Effector memory CD4-positive, alpha-beta T cell (primary cell): Measurements from ENCODE around the gene SUN2.

Experiments used
- DNase-seq, 3 donors: peaks; one replicate each; pipeline ENCODE4 v3.0.0-alpha.2; 2020
- H3K27ac ChIP-seq: 2 replicates; pipeline ENCODE4 v1.7.0; 2013; ENCODE audit warnings: mild to moderate bottlenecking, low read length, moderate library complexity; ENCODE audit not compliant: insufficient read depth, poor library complexity, severe bottlenecking
- H3K27me3 ChIP-seq: replicated peaks from 2 replicates; pipeline ENCODE4 v1.7.0; 2013; ENCODE audit warnings: mild to moderate bottlenecking, low read length; ENCODE audit not compliant: insufficient read depth, control insufficient read depth, poor library complexity, severe bottlenecking
- H3K36me3 ChIP-seq: 2 replicates; pipeline ENCODE4 v1.7.0; 2013; ENCODE audit warnings: mild to moderate bottlenecking, low read length, moderate library complexity; ENCODE audit not compliant: control insufficient read depth, insufficient read depth
- H3K4me1 ChIP-seq: 2 replicates; pipeline ENCODE4 v1.7.0; 2013; ENCODE audit warnings: low read length, mild to moderate bottlenecking; ENCODE audit not compliant: control insufficient read depth, insufficient read depth, poor library complexity, severe bottlenecking
- H3K4me3 ChIP-seq: 2 replicates; pipeline ENCODE4 v1.7.0; 2013; ENCODE audit warnings: low read length, low read depth, mild to moderate bottlenecking; ENCODE audit not compliant: insufficient read depth, poor library complexity, severe bottlenecking
- H3K9me3 ChIP-seq: 2 replicates; pipeline ENCODE4 v1.7.0; 2013; ENCODE audit warnings: mild to moderate bottlenecking, low read length, moderate library complexity; ENCODE audit not compliant: control insufficient read depth

Gene SUN2

GRCh38 chr22:38766076-38766777 is 10.4 kb upstream of the SUN2 start:
- Histone ChIP-seq H3K4me1 (peaks cover 6% of the 10 kb centered on the region), H3K4me3 (no peak overlapping the region), H3K27me3 (no peaks in the 10 kb centered on the region), H3K36me3 (no peaks in the 10 kb centered on the region), H3K27ac (no peak overlapping the region), H3K9me3 (no peaks in the 10 kb centered on the region)
- DNase-seq = peak in 2 of 3 donors; percentile 10 to 26

DNA sequence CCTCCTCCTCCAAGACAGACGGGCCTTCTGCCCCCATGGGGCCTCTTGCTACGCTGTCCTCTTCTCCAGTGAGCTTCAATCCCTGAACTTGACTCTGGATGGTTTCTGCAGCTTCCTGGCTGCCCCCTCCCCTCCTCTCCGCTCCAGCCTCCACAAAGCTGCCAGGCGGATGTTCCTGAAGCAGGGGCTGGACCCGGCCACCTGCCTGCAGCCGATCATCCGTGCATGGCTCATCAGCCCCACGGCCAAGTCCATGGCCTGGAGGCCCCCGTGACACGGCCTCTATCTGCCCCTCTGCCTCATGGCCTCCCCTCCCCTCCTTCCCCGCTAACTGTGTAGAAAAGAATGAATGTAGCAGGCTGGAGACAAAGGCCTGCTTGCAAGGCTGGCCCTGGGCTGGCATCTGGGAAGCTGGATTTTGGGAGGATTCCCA is 6.8 kb upstream of the SUN2 start:
- H3K9me3 ChIP-seq = no peaks in the 10 kb centered on the region
- H3K4me3 ChIP-seq = no peak overlapping the region
- peaks cover 15% of the 10 kb centered on the region for H3K4me1 ChIP-seq
- H3K27me3 ChIP-seq = no peaks in the 10 kb centered on the region
- DNase-seq = no peak
- no peak overlapping the region for H3K27ac ChIP-seq
- no peaks in the 10 kb centered on the region for H3K36me3 ChIP-seq

DNA sequence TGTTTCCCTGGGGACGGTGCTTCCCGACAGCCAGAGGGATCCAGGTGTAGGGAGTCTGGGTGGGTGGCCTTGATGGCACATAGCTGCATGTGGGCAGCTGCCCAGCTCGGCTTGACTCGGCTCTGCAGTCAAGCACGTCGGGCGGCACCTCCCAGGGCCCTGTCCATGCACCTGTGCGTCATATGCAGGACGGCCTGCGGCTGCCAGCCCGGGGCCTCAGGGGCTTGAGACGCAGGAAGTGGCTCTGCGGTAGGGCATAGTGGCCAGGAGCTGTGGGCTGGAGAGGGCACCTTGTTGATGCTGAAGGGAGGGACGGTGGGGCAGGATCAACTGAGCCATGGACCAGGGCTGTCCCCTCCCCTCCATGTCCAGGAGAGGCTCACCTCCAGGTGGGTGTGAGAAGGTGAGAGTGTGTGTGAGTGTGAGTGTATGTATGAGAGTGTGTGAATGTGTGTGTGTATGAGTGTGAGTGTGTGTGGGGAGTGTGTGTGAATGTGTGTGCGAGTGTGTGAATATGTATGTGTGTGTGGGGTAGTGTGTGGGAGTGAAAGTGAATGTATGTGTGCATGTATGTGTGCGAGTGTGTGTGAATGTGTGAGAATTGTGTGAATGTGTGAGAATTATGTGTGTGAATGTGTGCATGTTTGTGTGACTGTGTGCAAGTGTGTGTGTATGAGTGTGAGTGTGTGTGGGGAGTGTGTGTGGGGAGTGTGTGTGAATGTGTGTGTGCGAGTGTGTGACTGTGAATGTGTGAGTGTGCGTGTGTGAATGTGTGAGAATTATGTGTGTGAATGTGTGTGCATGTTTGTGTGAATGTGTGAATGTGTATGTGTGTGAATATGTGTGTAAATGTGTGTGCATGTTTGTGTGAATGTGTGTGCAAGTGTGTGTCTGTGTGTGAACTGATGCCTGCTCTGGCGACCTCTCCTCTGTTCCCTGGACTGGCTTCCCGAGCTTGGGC is 5.7 kb upstream of the SUN2 start:
- DNase-seq = no peak
- H3K4me3 ChIP-seq = no peak overlapping the region
- no peaks in the 10 kb centered on the region for H3K36me3 ChIP-seq
- H3K4me1 ChIP-seq = peaks cover 25% of the 10 kb centered on the region
- no peaks in the 10 kb centered on the region for H3K27me3 ChIP-seq
- H3K9me3 ChIP-seq = no peaks in the 10 kb centered on the region
- H3K27ac ChIP-seq = no peak overlapping the region

DNA sequence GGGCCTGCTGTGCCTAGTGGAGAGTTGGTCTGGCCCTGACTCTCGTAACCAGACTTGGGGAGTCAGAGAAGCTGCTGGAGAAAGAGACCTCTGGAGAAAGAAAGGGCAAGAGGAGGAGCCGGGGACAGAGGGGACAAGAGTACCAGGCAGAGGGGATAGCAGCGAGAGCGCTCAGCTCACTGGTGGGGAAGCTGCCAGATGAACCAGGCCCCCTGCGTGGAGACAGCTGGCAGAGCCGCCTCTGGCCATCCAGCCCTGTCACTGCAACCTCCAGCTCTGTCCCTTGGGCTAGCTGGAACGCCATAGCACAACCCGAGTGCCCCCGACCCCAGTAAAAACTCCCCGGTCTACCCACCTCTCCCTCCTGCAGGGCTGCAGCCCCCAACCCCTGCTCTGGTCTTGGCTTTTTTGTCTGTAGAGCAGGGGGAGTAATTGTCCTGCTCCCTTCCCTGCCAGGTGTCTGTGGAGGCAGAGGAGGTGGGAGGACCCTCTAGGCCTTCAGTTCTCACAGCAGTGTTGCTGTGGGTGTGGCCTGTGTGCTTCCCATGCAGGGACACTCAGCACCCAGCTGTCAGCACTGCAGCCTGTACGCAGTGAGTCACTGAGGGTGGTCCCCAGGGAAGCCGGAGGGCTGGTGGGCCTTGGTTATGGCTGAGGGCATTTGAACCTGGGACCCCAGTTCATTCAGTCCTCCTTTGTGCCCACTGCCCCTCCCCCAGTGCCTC is 4.8 kb upstream of the SUN2 start:
- Histone ChIP-seq H3K27me3 (no peaks in the 10 kb centered on the region), H3K4me1 (peaks cover 23% of the 10 kb centered on the region), H3K9me3 (no peaks in the 10 kb centered on the region), H3K4me3 (no peak overlapping the region), H3K36me3 (no peaks in the 10 kb centered on the region), H3K27ac (no peak overlapping the region)
- DNase-seq = no peak

GRCh38 chr22:38759005-38759404 is 3.2 kb upstream of the SUN2 start:
- no peak for DNase-seq
- Histone ChIP-seq H3K9me3 (no peaks in the 10 kb centered on the region), H3K27me3 (no peaks in the 10 kb centered on the region), H3K27ac (peak overlapping the region; percentile 67), H3K4me1 (peaks cover 23% of the 10 kb centered on the region), H3K4me3 (no peak overlapping the region), H3K36me3 (no peaks in the 10 kb centered on the region)

DNA sequence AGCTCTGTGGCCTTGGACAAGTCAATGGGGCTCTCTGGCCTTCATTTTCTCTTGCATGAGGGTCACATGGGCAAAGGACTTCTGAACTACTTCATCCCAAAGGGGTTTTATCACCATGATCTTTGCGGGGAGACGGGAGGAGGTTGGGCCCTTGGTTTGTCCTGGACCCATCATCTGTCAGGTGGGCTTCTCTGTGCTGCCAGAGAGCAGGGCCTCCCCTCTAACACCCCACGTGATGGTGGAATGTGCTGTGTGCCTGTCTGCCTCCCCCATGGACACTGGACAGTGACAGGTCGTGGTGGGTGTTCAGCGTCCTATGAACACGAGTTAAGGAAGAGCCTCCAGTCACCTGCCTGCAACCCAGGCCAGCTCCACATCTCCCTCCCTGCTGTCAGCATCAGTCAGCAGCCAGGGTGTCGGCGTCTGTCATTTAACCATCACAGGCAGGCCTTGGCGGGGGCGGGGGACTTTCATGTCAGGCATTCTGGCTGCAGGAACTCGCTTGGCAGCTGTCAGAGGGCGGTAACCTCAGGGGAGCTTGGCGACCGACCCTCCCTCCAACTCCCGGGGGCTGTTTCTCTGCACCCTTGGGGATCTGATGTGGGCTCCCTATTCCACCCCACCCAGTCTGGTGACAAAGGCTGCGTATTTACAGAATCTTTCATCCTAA is 2.6 kb upstream of the SUN2 start:
- peaks cover 4% of the 10 kb centered on the region for H3K36me3 ChIP-seq
- no peaks in the 10 kb centered on the region for H3K9me3 ChIP-seq
- DNase-seq = peak in 2 of 3 donors; percentile 39 to 62
- peak overlapping the region; percentile 67 for H3K27ac ChIP-seq
- no peak overlapping the region for H3K4me3 ChIP-seq
- peaks cover 27% of the 10 kb centered on the region for H3K4me1 ChIP-seq
- H3K27me3 ChIP-seq = no peaks in the 10 kb centered on the region

GRCh38 chr22:38757464-38757757 is 1.6 kb upstream of the SUN2 start:
- Histone ChIP-seq H3K36me3 (peaks cover 10% of the 10 kb centered on the region), H3K4me3 (peak overlapping the region; percentile 15), H3K27me3 (no peaks in the 10 kb centered on the region), H3K9me3 (no peaks in the 10 kb centered on the region), H3K27ac (peak overlapping the region; percentile 67), H3K4me1 (peaks cover 37% of the 10 kb centered on the region)
- no peak for DNase-seq

- no peak for DNase-seq
- Histone ChIP-seq H3K27ac (peak overlapping the region; percentile 67), H3K4me1 (peaks cover 43% of the 10 kb centered on the region)
Observed at GRCh38 chr22:38756711-38757463, 1.1 kb upstream of the SUN2 start.

More at GRCh38 chr22:38756711-38757463, 1.1 kb upstream of the SUN2 start:
- peaks cover 13% of the 10 kb centered on the region for H3K36me3 ChIP-seq
- H3K27me3 ChIP-seq = no peaks in the 10 kb centered on the region
- H3K4me3 ChIP-seq = peak overlapping the region; percentile 62
- no peaks in the 10 kb centered on the region for H3K9me3 ChIP-seq
